HG03457 (cell line): Measurements from ENCODE around the gene FSIP1.

Source experiments
- ATAC-seq: cut with Tn5 transposase; IDR thresholded peaks from one replicate; pipeline ENCODE4 v1.9.1; 2021; ENCODE audit warnings: moderate number of reproducible peaks; ENCODE audit not compliant: unreplicated experiment

FSIP1 gene

DNA sequence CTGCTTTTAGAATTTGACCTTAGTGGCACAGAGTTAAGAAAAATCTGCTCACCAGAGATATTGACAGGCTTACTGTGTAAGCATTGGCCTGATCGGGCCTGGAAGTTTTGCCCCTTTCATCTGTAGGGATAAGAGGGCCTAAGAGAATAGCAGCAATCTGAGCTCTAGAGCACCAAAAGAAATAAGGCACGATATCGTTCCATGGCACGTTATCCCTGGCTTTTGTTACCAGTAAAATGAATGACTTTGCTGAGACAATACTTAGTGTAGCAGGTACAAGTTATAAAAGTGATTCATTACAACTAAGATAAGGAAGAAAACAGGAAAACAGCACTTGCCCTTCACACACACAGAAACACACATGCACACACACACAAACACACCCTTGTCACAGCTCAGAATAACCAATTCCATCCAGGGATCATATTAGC lies 196.8 kb downstream of the FSIP1 start:
- no peak for ATAC-seq

DNA sequence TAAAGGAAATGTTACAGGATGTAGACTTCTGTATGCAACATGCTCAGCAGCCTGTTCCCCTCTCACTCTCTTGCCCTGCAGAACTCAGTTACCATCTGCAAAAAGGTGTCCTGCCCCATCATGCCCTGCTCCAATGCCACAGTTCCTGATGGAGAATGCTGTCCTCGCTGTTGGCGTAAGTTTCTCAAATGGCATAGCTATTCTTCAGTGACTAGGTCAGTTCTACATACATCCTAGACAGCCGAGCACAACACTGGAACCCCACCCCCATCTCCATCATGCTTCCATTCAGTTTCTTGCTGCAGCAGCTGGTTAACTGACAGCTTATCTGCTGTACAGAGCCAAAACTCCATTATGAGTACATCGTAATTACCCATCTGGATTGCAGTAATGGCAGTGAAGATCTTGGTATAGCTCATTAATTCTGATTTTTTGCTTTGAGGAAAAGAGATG lies 197.2 kb downstream of the FSIP1 start:
- ATAC-seq = no peak

DNA sequence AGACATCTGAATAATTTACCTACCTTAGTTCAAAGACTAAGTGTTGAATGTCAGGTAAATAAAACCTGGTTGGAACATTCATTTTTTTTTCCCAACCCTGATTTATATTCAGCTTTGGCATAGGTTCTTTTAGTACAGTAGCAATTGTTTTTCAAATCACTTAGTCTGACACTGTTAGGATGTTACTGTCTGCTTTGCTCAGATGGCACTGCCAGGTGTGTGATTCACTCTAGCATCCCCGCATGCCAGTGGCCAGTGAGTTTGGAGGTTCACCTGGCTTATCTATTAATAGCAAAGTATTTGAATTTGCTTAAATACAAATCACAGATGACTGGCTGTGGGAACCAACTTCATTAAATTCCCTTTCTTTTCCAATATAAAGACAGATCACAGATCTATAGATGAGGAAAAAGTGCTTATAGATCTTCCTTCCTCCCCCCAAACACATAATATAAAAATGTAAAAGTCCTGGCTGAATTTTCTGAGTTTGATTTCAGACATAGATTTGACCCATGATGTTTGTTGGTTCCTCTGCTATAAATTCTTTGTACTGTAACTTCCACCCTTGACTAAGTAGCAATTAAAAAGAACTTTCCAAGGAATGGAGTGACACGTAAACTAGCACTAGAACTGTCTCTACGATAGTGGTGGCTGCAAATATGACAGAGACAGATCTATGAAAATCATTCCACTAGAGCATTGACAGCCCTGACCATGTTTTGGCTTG lies 197.8 kb downstream of the FSIP1 start:
- ATAC-seq = no peak

DNA sequence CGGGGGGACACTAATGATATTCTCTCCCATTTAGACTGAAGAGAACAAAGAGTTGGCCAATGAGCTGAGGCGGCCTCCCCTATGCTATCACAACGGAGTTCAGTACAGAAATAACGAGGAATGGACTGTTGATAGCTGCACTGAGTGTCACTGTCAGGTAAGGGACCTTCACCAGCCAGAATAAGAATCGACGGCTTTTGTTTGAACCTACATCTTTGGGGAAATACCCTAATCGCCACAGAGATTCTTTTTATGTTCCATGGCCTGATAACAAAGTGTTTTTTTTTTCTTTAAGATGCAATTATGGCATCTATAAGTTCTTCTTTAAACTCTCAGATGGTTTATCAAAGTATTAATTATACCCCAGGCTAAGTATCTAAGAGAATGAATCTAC lies 198.4 kb downstream of the FSIP1 start:
- no peak for ATAC-seq

DNA sequence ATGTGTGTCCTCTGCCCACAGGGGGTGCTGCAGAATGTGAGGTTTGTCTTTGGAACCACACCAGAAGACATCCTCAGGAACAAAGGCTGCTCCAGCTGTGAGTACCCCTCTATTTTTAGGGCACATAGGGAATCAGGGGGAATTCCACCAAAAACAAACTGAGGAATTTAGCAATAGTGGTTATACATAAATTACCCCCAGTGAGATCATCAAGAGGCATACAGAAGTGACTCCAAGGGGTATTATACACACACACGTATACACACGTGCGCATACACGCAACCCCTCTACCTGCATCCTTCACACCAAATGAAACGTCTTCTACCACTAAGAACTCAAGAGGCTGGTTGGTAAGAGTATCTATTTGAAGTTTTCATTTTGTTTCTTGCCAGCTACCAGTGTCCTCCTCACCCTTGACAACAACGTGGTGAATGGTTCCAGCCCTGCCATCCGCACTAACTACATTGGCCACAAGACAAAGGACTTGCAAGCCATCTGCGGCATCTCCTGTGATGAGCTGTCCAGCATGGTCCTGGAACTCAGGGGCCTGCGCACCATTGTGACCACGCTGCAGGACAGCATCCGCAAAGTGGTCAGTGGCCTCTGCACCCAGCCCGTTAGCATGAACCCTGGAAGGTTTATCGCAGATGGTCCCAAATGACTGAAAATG lies 198.9 kb downstream of the FSIP1 start:
- ATAC-seq = no peak

DNA sequence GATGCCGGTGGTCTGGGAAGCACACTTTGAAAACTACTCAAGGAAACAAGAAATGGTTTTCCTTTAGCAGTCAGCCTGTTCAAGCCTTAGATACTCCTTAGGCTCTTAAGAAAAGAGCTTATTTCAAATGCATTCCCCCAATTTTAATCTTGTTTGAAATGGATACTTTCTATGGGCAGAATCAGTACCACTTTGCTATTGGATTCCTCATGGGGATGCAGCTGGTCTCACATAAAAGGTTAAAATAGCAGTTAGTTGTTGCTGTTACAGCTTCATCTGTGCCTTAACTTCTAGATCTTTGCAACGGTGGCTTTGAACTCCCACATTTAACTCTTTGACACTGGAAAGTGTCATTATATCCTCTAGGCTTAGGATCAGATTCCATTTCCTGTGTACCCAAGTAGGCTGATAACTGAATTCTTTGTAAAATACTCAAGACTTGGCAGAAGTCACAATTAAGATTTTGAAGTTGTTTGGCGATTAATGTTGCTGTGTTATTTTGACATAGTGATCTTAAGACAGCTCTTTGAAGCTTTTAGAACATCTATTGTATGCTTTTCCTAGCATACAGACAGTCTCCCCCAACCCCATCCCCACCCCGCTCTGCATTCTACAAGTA lies 199.6 kb downstream of the FSIP1 start:
- ATAC-seq = no peak

DNA sequence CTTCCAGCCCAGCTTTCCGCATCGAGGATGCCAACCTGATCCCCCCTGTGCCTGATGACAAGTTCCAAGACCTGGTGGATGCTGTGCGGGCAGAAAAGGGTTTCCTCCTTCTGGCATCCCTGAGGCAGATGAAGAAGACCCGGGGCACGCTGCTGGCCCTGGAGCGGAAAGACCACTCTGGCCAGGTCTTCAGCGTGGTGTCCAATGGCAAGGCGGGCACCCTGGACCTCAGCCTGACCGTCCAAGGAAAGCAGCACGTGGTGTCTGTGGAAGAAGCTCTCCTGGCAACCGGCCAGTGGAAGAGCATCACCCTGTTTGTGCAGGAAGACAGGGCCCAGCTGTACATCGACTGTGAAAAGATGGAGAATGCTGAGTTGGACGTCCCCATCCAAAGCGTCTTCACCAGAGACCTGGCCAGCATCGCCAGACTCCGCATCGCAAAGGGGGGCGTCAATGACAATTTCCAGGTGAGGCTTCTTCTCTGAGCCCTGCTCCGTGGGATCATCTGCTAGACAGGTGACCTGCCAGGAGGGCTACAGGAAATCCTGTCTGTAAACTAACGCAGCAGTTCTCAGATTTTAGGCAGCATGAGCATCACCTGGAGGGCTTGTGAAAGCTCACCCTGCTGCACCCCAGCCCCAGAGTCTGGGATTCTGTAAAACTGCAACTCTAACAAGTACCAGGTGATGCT lies 200.2 kb downstream of the FSIP1 start:
- no peak for ATAC-seq

DNA sequence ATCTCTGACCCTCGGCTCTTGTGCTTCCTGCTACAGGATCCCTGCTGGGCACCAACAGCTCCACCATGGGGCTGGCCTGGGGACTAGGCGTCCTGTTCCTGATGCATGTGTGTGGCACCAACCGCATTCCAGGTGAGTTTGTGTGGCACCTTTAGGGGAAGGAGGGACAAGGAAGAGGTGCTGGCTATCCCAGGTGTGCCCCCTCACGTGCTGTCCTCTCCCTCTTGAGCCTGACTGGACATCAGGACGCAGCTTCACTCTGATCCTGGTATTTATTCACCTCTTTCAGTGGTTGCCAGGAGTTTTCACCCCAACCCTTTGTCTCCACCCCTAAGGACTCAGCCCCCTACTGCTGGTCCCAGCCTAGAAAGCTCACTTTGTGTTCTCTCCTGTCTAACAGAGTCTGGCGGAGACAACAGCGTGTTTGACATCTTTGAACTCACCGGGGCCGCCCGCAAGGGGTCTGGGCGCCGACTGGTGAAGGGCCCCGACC lies 200.8 kb downstream of the FSIP1 start:
- no peak for ATAC-seq

DNA sequence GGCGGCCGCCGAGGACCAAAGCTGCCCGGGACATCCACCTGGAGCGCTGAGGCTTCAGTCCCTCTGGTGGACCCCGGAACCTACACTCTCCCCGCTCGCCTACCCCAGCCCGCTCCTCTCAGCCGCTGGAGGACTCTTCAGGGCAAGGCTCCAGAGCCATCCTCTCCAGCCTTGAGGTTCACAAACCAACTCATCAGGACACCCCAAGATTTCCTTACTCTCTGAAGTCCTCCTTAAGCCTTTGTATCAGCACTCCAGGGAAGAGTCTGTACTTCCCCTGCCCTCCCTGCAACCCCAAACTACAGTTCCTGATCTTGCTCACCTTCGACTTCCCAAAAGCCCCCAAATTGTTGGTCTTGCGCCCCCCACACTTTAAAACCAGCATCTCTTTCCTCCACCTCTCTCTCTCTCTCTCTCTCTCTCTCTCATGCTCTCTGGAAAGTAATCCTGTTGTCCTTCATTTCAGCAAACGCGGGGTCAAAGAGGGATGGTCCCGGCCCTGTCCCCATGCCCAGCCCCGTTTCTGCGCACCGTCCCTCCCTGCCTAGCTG lies 201.3 kb downstream of the FSIP1 start:
- no peak for ATAC-seq

DNA sequence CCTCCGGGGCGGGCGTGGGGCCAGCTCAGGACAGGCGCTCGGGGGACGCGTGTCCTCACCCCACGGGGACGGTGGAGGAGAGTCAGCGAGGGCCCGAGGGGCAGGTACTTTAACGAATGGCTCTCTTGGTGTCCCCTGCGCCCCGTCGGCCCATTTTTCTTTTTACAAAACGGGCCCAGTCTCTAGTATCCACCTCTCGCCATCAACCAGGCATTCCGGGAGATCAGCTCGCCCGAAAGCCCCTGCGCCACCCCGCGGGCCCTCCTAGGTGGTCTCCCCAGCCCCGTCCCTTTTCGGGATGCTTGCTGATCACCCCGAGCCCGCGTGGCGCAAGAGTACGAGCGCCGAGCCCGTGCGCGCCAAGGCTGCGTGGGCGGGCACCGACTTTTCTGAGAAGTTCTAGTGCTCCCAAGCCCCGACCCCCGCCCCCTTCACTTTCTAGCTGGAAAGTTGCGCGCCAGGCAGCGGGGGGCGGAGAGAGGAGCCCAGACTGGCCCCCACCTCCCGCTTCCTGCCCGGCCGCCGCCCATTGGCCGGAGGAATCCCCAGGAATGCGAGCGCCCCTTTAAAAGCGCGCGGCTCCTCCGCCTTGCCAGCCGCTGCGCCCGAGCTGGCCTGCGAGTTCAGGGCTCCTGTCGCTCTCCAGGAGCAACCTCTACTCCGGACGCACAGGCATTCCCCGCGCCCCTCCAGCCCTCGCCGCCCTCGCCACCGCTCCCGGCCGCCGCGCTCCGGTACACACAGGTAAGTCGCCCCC lies 202.0 kb downstream of the FSIP1 start, which contains the start of gene THBS1:
Gene THBS1 (plus strand): TSS at position 595 of the 757 bp plus-strand sequence. CDS start 779 bp downstream, outside the sequence.
- no peak for ATAC-seq

DNA sequence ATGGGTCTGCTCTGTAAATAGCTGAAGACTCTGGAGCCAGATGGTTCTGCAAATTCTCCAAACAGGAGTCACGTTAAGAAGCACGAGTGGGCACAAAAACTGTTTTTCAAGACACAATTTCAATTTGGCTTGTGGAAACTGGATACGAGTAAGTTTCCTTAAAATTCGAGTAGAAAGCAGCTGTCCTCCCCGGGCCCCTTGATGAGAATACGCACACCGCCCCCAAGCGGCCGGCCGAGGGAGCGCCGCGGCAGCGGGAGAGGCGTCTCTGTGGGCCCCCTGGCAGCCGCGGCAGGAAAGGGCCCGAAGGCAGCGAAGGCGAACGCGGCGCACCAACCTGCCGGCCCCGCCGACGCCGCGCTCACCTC lies 202.5 kb downstream of the FSIP1 start:
- peak; percentile 68 for ATAC-seq

DNA sequence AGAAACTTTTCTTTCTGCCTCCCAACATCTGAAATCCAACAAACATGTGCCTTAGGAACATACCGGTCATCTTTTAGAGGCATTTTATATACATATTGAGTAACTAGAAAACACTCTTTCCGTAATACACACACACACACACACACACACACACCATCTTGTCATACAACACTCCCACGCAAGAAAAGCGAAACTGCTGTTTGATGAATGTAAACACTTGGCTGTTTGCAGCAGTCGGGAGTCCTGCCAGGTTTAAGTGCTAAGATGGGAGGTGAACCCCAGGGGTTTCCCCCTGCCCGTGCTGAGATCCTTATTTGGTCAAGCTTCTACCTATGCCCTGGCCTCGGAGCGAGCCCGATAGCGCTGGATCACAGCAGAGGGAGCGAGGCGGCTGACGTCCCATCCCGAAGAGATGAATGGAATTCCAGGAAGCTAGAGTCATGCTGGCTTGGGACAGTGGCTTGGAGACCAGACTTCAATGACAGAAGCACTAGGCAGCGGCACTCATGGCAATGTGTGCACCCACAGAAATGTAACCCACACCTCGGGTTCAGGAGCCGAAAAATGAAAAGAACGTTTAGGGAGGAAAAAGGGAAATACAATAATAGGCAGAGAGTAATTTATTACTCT lies 203.0 kb downstream of the FSIP1 start:
- no peak for ATAC-seq

DNA sequence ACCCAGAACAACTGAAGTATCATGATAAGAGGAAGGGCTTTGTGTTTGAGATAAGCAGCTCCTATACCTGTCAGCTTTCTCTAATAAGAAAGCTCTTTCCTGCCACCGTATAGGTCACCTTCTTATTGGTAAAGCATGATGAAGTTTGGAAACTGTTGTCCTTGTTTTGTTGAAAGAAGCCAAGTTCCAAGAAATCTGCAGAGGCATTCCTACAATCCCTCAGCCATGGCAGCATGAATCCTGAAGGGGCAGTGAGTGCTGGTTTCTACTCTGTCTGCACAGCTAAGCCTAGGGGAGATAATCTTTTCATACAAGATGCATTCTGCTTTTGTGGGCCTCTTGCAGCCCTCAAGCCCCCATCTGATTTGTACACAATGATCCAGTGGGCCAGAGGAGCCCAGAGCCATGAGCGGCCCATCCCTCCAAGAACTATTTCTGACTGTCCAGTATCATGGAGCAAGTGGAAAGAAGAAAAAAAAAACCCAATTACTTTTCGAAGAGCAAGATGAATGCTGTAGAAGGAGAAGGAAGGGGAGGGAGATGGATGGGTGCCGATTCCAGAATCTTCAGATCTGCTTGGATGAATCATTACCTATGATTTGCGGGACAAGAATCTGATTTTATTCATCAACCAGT lies 203.7 kb downstream of the FSIP1 start:
- no peak for ATAC-seq

DNA sequence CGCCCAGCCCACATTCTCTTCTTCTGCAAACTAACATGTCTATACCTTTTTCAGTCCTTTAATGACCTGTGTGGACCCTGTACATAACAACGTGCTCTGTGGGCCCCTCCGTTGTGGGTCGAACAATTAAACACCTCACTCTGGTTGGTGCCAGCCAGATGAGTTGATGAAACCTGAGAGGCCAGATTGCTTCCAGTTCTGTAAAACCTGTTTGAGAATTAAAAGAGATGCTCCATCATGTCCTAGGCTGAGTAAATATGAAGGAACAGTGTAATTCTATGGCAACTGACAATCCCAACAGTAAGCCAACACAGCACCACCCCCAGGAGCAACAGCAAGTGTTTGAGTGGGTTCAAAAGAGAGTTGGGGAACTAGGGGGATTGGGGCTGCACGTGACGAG lies 207.5 kb downstream of the FSIP1 start:
- no peak for ATAC-seq

DNA sequence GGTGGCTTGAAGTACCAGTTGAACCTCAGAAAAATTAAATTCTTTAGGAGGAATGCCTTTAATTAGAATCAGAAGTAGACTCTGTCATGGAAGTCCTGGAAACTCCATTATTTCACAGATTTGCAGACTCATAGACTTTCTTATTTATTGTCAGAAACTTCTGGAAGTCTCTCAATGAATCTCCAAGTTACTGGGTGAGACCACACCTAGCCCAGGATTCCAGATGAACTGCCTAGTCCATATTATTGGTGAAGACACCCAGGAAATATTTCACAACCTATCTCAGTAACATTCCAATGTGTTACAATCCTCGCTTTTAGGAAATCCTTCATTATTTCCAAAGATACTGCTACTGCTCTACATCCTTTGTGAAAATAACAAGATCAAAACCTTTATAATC lies 208.2 kb downstream of the FSIP1 start:
- no peak for ATAC-seq

DNA sequence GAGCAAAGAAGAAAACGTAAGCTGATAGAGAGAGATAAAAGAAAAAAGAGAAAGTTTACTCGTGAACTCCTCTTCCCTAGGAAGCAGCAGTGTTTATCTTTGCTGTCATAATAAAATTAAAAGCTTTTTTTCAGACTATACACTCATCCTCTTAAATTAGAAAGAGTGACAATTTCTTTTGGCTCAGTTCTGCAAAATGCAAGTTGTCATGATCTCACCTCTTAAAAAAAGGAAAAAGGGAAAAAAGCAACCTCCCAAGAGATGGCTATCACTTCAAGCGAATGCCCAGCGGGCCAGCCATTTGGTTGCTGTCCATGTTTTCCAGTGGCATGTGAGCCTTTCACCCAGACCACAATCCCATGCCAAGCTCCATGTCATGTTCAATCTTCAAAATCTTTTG lies 208.8 kb downstream of the FSIP1 start:
- no peak for ATAC-seq

DNA sequence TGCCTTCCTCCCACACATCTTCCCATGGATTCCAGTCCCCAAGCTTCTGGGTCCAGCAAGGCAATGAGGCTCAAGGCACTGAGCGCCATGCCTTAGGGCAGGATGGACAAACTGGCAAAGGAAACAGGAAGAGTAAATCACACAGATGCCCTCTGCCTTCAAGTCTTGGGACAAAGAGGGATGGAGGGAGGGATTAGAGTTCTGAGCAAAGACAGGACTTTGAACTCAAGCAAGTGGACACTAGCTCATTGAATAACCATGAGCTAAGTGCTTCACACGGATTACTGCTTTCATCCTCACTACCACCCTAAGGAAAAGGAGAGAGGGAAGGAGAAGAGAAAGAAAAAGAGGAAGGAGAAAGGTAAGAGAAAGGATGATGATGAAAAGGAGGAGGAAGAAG lies 209.4 kb downstream of the FSIP1 start:
- no peak for ATAC-seq

DNA sequence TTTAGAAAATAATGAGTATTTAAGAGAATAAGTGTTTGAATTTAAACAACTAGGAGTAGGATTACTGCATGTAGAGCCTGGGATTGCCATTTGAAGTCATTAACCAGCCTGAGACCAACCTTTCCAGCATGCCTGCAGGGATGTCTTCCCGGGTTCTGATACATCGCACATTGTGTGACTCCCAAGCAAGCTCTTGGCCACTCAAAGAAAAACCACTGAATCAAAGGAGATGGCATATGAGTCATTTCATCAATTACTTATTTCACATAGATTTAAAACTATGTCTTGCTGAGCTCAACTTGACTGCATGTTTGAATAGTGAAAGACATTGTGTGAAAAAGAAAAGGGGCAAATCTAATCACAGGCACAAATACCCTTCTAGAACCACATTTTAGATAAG lies 216.8 kb downstream of the FSIP1 start:
- ATAC-seq = no peak

DNA sequence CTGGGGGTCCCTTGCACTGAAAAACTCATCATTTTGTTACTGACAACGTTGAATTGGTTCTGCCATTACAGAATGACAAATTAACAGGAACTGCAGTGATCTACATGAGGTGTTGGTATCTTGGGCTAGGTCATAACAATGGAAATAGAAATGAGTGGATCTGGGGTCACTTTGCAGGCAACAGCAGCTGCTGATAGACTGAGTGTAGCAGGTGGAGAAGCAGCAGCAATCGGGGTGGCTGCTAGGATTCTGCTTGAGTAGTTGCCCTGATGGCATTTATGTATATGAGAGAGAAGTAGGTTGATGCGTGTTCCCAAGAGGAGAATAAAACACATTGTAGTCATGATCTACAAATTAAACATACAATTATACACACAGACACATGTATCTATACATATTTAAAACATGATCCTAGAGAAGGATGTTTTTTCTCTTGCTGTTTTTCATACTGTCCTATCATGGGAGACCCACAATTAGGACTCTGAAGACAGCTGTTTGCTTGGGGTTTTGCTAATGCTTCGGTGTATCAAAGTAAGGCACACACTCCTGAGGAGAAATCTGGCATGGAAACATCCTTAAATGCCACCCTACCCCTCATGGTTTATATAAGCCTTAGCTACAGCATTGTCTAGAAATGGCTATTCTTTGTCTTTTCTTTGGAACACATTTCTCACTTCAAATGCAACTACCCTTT lies 217.5 kb downstream of the FSIP1 start:
- ATAC-seq = no peak
